Measurements from ENCODE around the gene UPK3A. TPM values are rescaled to one million over a fixed set of nuclear protein-coding genes. Genes with fewer than 3 reads are reported as not detected.

Gene UPK3A
- total and polyA plus RNA-seq, 2 donors from 2014 or later, result not detected

- FAIRE-seq, result no peak
- no peaks in the 10 kb centered on the region for H3K36me3 ChIP-seq (ENCODE audit: control insufficient read depth in 2 of 3, insufficient read depth in 3 of 3, low read length in 3 of 3)
Measured at GRCh38 chr22:45261407-45262088, 23.2 kb upstream of the UPK3A start.

GRCh38 chr22:45262195-45262930 lies 22.4 kb upstream of the UPK3A start:
- H3K4me1 ChIP-seq (ENCODE audit: control insufficient read depth in 2 of 3, insufficient read depth in 2 of 3, low read depth in 1 of 3, low read length in 3 of 3), result peaks cover 0 to 12% (median 8%) of the 10 kb centered on the region in 3 donors
- no peaks in the 10 kb centered on the region for H3K27me3 ChIP-seq (ENCODE audit: control insufficient read depth, insufficient read depth, low read length)
- no peak overlapping the region for H3K4me3 ChIP-seq (ENCODE audit: low read length in 3 of 3)
- no peak overlapping the region for H3K9ac ChIP-seq (ENCODE audit: low read length in 3 of 3)
- no peaks in the 10 kb centered on the region for H3K9me3 ChIP-seq (ENCODE audit: control insufficient read depth in 2 of 3, insufficient read depth in 1 of 3, low read length in 3 of 3)
- no peak for DNase-seq
- intact Hi-C loops (cut with DNase I), result no loop called here
- no peak overlapping the region for H3K27ac ChIP-seq (ENCODE audit: low read depth in 2 of 2, low read length in 2 of 2)
- no peak for FAIRE-seq
- TF ChIP-seq, protein P1, sequence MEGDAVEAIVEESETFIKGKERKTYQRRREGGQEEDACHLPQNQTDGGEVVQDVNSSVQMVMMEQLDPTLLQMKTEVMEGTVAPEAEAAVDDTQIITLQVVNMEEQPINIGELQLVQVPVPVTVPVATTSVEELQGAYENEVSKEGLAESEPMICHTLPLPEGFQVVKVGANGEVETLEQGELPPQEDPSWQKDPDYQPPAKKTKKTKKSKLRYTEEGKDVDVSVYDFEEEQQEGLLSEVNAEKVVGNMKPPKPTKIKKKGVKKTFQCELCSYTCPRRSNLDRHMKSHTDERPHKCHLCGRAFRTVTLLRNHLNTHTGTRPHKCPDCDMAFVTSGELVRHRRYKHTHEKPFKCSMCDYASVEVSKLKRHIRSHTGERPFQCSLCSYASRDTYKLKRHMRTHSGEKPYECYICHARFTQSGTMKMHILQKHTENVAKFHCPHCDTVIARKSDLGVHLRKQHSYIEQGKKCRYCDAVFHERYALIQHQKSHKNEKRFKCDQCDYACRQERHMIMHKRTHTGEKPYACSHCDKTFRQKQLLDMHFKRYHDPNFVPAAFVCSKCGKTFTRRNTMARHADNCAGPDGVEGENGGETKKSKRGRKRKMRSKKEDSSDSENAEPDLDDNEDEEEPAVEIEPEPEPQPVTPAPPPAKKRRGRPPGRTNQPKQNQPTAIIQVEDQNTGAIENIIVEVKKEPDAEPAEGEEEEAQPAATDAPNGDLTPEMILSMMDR (IDR thresholded peaks at IDR 0.05; ENCODE audit: borderline replicate concordance, extremely low read depth, insufficient read depth), result no peak
- H3K36me3 ChIP-seq (ENCODE audit: control insufficient read depth in 2 of 3, insufficient read depth in 3 of 3, low read length in 3 of 3), result no peaks in the 10 kb centered on the region

More at GRCh38 chr22:45261407-45262088, 23.2 kb upstream of the UPK3A start:
- Histone ChIP-seq H3K4me3 (ENCODE audit: low read length in 3 of 3) (no peak overlapping the region), H3K9me3 (ENCODE audit: control insufficient read depth in 2 of 3, insufficient read depth in 1 of 3, low read length in 3 of 3) (no peaks in the 10 kb centered on the region), H3K4me1 (ENCODE audit: control insufficient read depth in 2 of 3, insufficient read depth in 2 of 3, low read depth in 1 of 3, low read length in 3 of 3) (peaks cover 0 to 12% (median 8%) of the 10 kb centered on the region in 3 donors), H3K27me3 (ENCODE audit: control insufficient read depth, insufficient read depth, low read length) (no peaks in the 10 kb centered on the region), H3K9ac (ENCODE audit: low read length in 3 of 3) (no peak overlapping the region), H3K27ac (ENCODE audit: low read depth in 2 of 2, low read length in 2 of 2) (no peak overlapping the region)
- intact Hi-C loops (cut with DNase I), result no loop called here
- TF ChIP-seq, protein P1 (IDR thresholded peaks at IDR 0.05; ENCODE audit: borderline replicate concordance, extremely low read depth, insufficient read depth), result no peak
- no peak for DNase-seq

- no peak overlapping the region for H3K4me3 ChIP-seq (ENCODE audit: low read length in 3 of 3)
- FAIRE-seq (no peak), DNase-seq (no peak)
- peak overlapping the region in 1 of 3 donors; percentile 31 for H3K9ac ChIP-seq (ENCODE audit: low read length in 3 of 3)
- H3K9me3 ChIP-seq (ENCODE audit: control insufficient read depth in 2 of 3, insufficient read depth in 1 of 3, low read length in 3 of 3), result no peaks in the 10 kb centered on the region
- TF ChIP-seq, protein P1 (IDR thresholded peaks at IDR 0.05; ENCODE audit: borderline replicate concordance, extremely low read depth, insufficient read depth), result no peak
- no peaks in the 10 kb centered on the region for H3K36me3 ChIP-seq (ENCODE audit: control insufficient read depth in 2 of 3, insufficient read depth in 3 of 3, low read length in 3 of 3)
- intact Hi-C loops (cut with DNase I), result no loop called here
- peaks cover 0 to 12% (median 8%) of the 10 kb centered on the region in 3 donors for H3K4me1 ChIP-seq (ENCODE audit: control insufficient read depth in 2 of 3, insufficient read depth in 2 of 3, low read depth in 1 of 3, low read length in 3 of 3)
- no peaks in the 10 kb centered on the region for H3K27me3 ChIP-seq (ENCODE audit: control insufficient read depth, insufficient read depth, low read length)
- H3K27ac ChIP-seq (ENCODE audit: low read depth in 2 of 2, low read length in 2 of 2), result no peak overlapping the region
Measured at GRCh38 chr22:45262931-45263462, 21.8 kb upstream of the UPK3A start.

Measured in kidney (tissue), 14 donors.